Chondrocyte (in vitro differentiated cells): ENCODE data around the gene MCM10. TPM values are rescaled to one million over a fixed set of nuclear protein-coding genes. Genes with fewer than 3 reads are reported as not detected.
A peak's percentile ranks its signal among the peaks of the same experiment; 100 is the strongest.

Experiments used
- DNase-seq: peaks from one replicate; pipeline ENCODE4 v3.0.0; 2021; ENCODE audit warnings: mixed read lengths, low spot score
- H3K27ac Mint-ChIP-seq: one replicate; pipeline ENCODE4 v1.8.0; 2021; ENCODE audit warnings: mild to moderate bottlenecking, moderate library complexity, mixed read lengths; ENCODE audit not compliant: unreplicated experiment
- H3K27me3 Mint-ChIP-seq: 2 replicates; pipeline ENCODE4 v1.8.0; 2021; ENCODE audit warnings: low read depth, mixed read lengths
- H3K36me3 Mint-ChIP-seq: 2 replicates; pipeline ENCODE4 v1.8.0; 2021; ENCODE audit warnings: low read depth, mixed read lengths
- H3K4me1 Mint-ChIP-seq: 2 replicates; pipeline ENCODE4 v1.8.0; 2021; ENCODE audit warnings: low read depth, mild to moderate bottlenecking, mixed read lengths
- H3K4me3 Mint-ChIP-seq: one replicate; pipeline ENCODE4 v1.8.0; 2021; ENCODE audit warnings: mild to moderate bottlenecking, moderate library complexity, mixed read lengths; ENCODE audit not compliant: unreplicated experiment
- H3K9me3 Mint-ChIP-seq: 2 replicates; pipeline ENCODE4 v1.8.0; 2021; ENCODE audit warnings: low read depth, mixed read lengths
- long read RNA-seq: library from polyadenylated mRNA; stranded (forward); transcript quantifications from one replicate; pipeline ENCODE4 v2.0.0, GENCODE V29; 2021
- total RNA-seq: library from RNA; stranded (reverse); gene quantifications from 3 replicates; pipeline ENCODE4 v1.2.1, GENCODE V29; 2021
- TF ChIP-seq, protein P1 (sequence below): fragments of 200-600 bp; sonication (generic); IDR thresholded peaks from 2 replicates; pipeline ENCODE4 v1.5.0; 2021; ENCODE audit warnings: antibody characterized with exemption, mild to moderate bottlenecking, moderate library complexity

Gene MCM10
- 2.2 to 13.9 TPM (median 3.7 TPM) in 3 replicates for total RNA-seq
- long read RNA-seq, full-length matches to known transcripts: 1 of 2 reads
- long read RNA-seq, partial matches to known transcripts: 1 of 2 reads
- long read RNA-seq, other reads (novel, unspliced or antisense): 0 of 2 reads

DNA sequence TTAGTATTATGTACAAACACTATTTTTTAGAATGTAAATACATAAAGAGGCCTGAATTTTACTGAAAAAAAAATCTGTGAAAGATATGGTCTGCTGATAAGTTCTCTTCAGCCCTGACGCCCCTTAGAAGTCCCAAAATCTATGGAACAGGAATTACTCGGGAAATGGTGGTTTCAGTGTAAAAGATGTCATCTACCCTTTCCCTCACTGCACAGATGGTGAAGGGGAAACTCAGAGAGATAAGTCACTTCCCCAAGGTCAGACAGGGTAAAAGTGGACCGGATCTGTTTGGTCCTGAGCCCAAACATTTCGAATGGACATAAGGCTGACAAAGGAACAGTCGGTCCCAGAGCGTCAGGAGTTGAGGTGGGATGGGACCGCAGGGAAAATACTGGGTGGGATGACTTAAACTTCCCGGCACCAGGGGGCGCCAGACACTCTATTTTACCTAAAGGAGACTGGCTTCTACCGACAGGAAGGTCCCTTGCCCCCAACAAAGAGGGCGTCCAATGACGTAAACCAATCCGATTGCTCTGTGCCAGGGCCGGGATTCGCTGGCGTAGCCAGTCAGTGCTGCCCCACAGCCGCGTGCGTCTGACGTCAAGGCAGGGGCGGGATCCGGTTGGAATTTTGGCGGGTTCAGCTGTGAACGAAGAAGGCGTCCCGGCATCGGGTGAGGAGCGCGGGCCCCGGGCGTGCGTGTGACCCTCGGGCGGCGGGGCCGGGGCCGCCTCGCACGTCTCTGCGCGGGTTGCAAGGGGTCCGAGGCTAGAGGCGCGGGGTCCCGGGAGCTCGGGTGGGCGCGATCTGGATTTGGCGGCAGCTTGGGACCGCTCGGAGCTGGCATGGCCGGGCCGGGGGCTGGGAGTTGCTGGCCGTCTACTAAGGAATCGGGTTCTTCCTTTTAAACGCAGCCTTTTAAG is at the start of gene MCM10:
MCM10 (plus strand) TSS at position 625 of the 923 bp plus-strand sequence. CDS start 2,645 bp downstream, outside the sequence.
- peaks cover 16% of the 10 kb centered on the region for H3K4me1 Mint-ChIP-seq
- peak within 1 kb of the TSS; percentile 49 for H3K27ac Mint-ChIP-seq
- TF ChIP-seq, protein P1, sequence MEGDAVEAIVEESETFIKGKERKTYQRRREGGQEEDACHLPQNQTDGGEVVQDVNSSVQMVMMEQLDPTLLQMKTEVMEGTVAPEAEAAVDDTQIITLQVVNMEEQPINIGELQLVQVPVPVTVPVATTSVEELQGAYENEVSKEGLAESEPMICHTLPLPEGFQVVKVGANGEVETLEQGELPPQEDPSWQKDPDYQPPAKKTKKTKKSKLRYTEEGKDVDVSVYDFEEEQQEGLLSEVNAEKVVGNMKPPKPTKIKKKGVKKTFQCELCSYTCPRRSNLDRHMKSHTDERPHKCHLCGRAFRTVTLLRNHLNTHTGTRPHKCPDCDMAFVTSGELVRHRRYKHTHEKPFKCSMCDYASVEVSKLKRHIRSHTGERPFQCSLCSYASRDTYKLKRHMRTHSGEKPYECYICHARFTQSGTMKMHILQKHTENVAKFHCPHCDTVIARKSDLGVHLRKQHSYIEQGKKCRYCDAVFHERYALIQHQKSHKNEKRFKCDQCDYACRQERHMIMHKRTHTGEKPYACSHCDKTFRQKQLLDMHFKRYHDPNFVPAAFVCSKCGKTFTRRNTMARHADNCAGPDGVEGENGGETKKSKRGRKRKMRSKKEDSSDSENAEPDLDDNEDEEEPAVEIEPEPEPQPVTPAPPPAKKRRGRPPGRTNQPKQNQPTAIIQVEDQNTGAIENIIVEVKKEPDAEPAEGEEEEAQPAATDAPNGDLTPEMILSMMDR: peak; percentile 99

DNA sequence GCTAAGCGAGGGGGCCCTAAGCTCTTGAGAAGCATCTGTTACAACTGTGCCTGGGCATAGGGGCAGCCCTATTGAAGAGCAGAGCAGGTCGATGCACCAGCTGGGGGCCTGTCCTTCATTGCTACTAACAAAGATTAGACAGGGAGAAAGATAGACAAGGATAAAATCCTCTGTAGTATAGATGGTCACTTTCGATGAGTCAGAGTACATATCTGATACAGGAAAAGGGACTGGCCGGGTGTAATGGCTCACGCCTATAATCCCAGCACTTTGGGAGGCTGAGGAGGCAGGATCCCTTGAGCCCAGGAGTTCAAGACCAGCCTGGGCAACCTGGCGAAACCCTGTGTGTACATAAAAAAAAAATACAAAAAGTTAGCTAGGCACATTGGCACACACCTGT is 47.8 kb upstream of the MCM10 start:
- no peak for DNase-seq
- Mint-ChIP-seq H3K4me3 (no peak overlapping the region), H3K27me3 (no peaks in the 10 kb centered on the region), H3K27ac (no peak overlapping the region), H3K9me3 (no peaks in the 10 kb centered on the region), H3K36me3 (peaks cover 48% of the 10 kb centered on the region), H3K4me1 (peaks cover 13% of the 10 kb centered on the region)
- TF ChIP-seq, protein P1: no peak

More for the DNA sequence above, at the start of gene MCM10:
- H3K9me3 Mint-ChIP-seq: no peaks in the 10 kb centered on the region
- H3K27me3 Mint-ChIP-seq: no peaks in the 10 kb centered on the region
- peak; percentile 99 for DNase-seq
- H3K36me3 Mint-ChIP-seq: no peaks in the 10 kb centered on the region
- peak within 1 kb of the TSS; percentile 78 for H3K4me3 Mint-ChIP-seq

DNA sequence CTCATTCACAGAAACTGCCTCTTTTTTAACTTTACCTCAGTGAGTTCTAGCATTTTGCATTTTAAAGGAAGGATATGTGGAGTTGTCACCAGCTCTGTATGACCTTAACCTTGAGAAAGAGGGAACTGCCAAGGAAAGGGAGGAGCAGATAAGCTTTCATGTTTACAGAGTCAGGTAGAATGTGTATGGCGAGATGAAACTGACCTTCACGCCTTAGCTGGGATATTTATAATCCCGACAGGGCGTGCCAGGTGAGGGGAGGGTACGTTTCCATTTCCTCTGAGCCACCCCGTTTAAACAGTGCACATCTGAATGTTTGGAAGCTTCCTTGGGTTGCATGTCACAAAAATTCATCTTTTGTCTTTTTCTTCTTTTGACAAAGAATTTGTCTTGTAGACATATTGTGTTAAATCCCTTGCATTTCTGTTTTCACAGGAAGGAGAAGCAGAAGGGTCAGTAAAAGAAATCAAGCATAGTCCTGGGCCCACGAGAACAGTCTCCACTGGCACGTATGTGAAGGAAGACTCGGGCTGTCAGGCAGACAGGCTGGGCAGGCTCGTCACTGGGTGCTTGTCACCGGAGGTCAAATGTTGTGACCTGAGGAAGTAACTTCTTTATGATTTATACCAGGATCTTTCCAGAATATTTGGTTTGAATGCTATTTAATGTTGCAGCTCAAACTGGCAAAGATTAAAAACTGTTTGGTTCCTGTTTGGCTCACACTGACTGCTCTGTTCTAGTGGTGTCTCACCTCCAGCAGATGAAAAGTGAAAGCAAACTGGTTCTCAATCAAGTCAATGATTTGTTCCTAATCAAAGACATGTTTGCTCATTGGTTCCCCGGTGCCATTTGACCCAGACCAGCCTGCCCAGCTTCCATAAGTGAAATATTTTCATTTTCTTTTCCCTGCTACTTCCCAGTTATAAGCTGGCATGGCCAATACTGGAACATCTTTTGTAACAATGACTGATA is 45.2 kb upstream of the MCM10 start:
- DNase-seq: no peak
- H3K4me3 Mint-ChIP-seq: no peak overlapping the region
- no peaks in the 10 kb centered on the region for H3K9me3 Mint-ChIP-seq
- H3K4me1 Mint-ChIP-seq: peaks cover 19% of the 10 kb centered on the region
- H3K36me3 Mint-ChIP-seq: peaks cover 55% of the 10 kb centered on the region
- H3K27ac Mint-ChIP-seq: no peak overlapping the region
- H3K27me3 Mint-ChIP-seq: no peaks in the 10 kb centered on the region
- TF ChIP-seq, protein P1: no peak

DNA sequence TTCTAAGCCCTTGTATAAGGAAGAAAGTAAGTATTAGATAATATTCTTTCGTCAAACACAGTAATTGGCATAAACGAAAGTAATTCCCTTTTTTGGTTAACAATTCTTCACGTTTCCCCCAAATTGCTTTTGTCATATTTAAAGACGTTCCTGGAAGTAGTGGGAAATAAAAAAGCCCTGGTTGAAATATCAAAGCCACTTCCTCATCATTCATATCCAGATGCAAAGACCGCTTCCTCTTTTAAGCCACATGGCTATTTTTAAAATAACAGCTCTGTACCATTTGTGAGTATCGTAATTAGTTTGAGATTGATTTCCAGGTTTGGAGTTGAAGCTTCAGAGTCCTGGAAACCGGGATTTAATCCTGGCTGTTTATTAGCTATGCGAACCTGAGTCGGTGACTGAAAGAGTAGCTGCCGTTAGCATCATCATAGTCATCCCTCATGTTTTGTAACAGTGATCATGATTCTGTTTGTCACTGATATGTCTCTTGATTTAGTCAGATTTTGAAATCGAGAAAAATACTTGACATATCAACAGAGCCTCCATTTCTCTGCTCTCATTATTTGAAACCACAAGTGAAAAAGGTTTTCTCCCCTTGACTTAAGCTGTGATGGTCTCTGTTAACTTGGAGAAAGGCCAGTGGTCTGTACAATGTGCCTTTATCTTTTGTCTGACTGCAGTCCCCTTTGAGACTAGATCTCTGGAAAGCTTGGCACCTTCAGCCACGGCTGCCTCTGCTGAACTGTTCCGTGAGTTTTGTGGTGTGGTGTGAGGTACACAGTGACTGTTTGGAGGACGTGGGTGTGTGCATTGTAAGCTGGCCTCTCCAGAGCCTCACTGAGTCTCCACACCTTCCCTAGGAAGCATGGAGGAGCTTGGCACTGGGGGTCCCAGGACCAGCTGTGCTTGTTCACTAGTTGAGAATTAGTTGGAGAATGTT is 43.2 kb upstream of the MCM10 start:
- H3K27ac Mint-ChIP-seq: peak overlapping the region; percentile 85
- no peak overlapping the region for H3K4me3 Mint-ChIP-seq

More for the DNA sequence above, 43.2 kb upstream of the MCM10 start:
- H3K9me3 Mint-ChIP-seq: no peaks in the 10 kb centered on the region
- DNase-seq: no peak
- peaks cover 61% of the 10 kb centered on the region for H3K36me3 Mint-ChIP-seq
- H3K4me1 Mint-ChIP-seq: peaks cover 19% of the 10 kb centered on the region
- no peaks in the 10 kb centered on the region for H3K27me3 Mint-ChIP-seq
- TF ChIP-seq, protein P1: no peak
